ENCODE measurements around the gene LSM4. TPM values are rescaled to one million over a fixed set of nuclear protein-coding genes. Genes with fewer than 3 reads are reported as not detected.
A peak's percentile ranks its signal among the peaks of the same experiment; 100 is the strongest.

LSM4 gene
- total and polyA plus RNA-seq, 2 experiments from 2014 or later: 591 to 637 TPM

DNA sequence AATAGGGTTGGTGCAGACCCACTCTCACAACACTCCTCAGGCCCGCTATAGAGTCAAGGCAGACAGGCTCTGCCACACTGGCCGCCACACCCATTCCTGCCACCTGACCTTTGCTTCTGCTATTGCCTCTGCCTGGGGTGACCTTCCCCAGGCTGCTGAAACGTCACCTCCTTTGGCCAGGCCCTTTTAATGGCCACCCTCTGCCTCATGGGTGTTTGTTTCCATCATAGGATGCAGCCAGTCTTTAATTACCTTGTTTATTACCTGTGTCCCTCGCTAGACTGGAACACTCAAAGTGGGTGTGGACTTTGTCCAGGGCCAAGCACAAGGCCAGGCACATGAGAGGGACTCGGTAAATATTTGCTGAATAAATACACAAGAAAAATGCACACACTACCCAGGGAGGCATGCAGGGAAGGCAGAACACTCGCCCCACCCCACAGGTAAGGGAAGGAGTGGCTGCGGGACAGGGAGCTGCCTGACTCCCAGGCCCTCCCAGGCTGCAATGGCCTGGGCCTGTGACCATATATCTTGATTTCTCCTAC lies 3.2 kb downstream of the LSM4 start:
- peaks cover 60% of the 10 kb centered on the region for H3K79me2 ChIP-seq (replicated peaks; ENCODE audit: insufficient read depth)
- Mint-ChIP-seq H3K36me3 (ENCODE audit: low read depth) (peaks cover 43% of the 10 kb centered on the region), H3K4me3 (no peak overlapping the region), H3K27ac (peak overlapping the region; percentile 70; the same call in 1 of the 2 replicates), H3K4me1 (peaks cover 32% of the 10 kb centered on the region), H3K27me3 (ENCODE audit: insufficient read depth, low read depth, poor library complexity) (peaks cover 23% of the 10 kb centered on the region), H3K9me3 (no peaks in the 10 kb centered on the region)
- H3F3A ChIP-seq (replicated peaks; ENCODE audit: low read depth): peaks cover 38% of the 10 kb centered on the region; the same call in 1 of the 2 replicates
- no peak overlapping the region for H3K4me2 ChIP-seq
- H3K9me2 ChIP-seq (ENCODE audit: insufficient read depth): no peaks in the 10 kb centered on the region
- H2AFZ ChIP-seq: no peak overlapping the region
- H3K27me3 ChIP-seq (ENCODE audit: insufficient read depth): no peaks in the 10 kb centered on the region
- DNase-seq (ENCODE audit: low spot score) (no peak), ATAC-seq (no peak)
- 0 out of 2 replicates have a peak overlapping the region, but pooled peaks have one; percentile 63 for H3K27ac ChIP-seq (ENCODE audit: low read depth)
- peaks cover 17% of the 10 kb centered on the region for H4K20me1 ChIP-seq (replicated peaks; ENCODE audit: insufficient read depth)
- H3K4me3 ChIP-seq: no peak overlapping the region
- peaks cover 14% of the 10 kb centered on the region for H3K4me1 ChIP-seq (ENCODE audit: insufficient read depth)
- H3K36me3 ChIP-seq (ENCODE audit: insufficient read depth): no peaks in the 10 kb centered on the region; the same call in 1 of the 2 replicates
- TF ChIP-seq POLR2AphosphoS5 (IDR thresholded peaks at IDR 0.05; ENCODE audit: low read depth): 0 out of 2 replicates have a peak, but pooled peaks have one; percentile 10
- TF ChIP-seq, protein P1, sequence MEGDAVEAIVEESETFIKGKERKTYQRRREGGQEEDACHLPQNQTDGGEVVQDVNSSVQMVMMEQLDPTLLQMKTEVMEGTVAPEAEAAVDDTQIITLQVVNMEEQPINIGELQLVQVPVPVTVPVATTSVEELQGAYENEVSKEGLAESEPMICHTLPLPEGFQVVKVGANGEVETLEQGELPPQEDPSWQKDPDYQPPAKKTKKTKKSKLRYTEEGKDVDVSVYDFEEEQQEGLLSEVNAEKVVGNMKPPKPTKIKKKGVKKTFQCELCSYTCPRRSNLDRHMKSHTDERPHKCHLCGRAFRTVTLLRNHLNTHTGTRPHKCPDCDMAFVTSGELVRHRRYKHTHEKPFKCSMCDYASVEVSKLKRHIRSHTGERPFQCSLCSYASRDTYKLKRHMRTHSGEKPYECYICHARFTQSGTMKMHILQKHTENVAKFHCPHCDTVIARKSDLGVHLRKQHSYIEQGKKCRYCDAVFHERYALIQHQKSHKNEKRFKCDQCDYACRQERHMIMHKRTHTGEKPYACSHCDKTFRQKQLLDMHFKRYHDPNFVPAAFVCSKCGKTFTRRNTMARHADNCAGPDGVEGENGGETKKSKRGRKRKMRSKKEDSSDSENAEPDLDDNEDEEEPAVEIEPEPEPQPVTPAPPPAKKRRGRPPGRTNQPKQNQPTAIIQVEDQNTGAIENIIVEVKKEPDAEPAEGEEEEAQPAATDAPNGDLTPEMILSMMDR (conservative IDR thresholded peaks at IDR 0.05; ENCODE audit: low read depth in 2 of 2): no peak

- peaks cover 56% of the 10 kb centered on the region for H3K36me3 Mint-ChIP-seq (ENCODE audit: low read depth)
- Histone ChIP-seq H3K4me1 (ENCODE audit: insufficient read depth) (peaks cover 9% of the 10 kb centered on the region), H3F3A (replicated peaks; ENCODE audit: low read depth) (peaks cover 25% of the 10 kb centered on the region; the same call in 1 of the 2 replicates), H3K4me3 (no peak overlapping the region), H3K36me3 (ENCODE audit: insufficient read depth) (peaks cover 6% of the 10 kb centered on the region; the same call in 1 of the 2 replicates), H3K79me2 (replicated peaks; ENCODE audit: insufficient read depth) (peaks cover 60% of the 10 kb centered on the region), H3K27ac (ENCODE audit: low read depth) (peak overlapping the region; percentile 63; the same call in 1 of the 2 replicates), H4K20me1 (replicated peaks; ENCODE audit: insufficient read depth) (peaks cover 22% of the 10 kb centered on the region), H3K27me3 (ENCODE audit: insufficient read depth) (no peaks in the 10 kb centered on the region), H2AFZ (no peak overlapping the region), H3K4me2 (no peak overlapping the region), H3K9me2 (ENCODE audit: insufficient read depth) (no peaks in the 10 kb centered on the region)
- peaks cover 15% of the 10 kb centered on the region for H3K27me3 Mint-ChIP-seq (ENCODE audit: insufficient read depth, low read depth, poor library complexity)
- no peaks in the 10 kb centered on the region for H3K9me3 Mint-ChIP-seq
- peak overlapping the region; percentile 36; the same call in 1 of the 2 replicates for H3K27ac Mint-ChIP-seq
- H3K4me3 Mint-ChIP-seq: peak overlapping the region; percentile 27; the same call in 1 of the 3 replicates
- H3K4me1 Mint-ChIP-seq: peaks cover 22% of the 10 kb centered on the region
- ATAC-seq: no peak
- no peak for DNase-seq (ENCODE audit: low spot score)
- TF ChIP-seq, protein P2, sequence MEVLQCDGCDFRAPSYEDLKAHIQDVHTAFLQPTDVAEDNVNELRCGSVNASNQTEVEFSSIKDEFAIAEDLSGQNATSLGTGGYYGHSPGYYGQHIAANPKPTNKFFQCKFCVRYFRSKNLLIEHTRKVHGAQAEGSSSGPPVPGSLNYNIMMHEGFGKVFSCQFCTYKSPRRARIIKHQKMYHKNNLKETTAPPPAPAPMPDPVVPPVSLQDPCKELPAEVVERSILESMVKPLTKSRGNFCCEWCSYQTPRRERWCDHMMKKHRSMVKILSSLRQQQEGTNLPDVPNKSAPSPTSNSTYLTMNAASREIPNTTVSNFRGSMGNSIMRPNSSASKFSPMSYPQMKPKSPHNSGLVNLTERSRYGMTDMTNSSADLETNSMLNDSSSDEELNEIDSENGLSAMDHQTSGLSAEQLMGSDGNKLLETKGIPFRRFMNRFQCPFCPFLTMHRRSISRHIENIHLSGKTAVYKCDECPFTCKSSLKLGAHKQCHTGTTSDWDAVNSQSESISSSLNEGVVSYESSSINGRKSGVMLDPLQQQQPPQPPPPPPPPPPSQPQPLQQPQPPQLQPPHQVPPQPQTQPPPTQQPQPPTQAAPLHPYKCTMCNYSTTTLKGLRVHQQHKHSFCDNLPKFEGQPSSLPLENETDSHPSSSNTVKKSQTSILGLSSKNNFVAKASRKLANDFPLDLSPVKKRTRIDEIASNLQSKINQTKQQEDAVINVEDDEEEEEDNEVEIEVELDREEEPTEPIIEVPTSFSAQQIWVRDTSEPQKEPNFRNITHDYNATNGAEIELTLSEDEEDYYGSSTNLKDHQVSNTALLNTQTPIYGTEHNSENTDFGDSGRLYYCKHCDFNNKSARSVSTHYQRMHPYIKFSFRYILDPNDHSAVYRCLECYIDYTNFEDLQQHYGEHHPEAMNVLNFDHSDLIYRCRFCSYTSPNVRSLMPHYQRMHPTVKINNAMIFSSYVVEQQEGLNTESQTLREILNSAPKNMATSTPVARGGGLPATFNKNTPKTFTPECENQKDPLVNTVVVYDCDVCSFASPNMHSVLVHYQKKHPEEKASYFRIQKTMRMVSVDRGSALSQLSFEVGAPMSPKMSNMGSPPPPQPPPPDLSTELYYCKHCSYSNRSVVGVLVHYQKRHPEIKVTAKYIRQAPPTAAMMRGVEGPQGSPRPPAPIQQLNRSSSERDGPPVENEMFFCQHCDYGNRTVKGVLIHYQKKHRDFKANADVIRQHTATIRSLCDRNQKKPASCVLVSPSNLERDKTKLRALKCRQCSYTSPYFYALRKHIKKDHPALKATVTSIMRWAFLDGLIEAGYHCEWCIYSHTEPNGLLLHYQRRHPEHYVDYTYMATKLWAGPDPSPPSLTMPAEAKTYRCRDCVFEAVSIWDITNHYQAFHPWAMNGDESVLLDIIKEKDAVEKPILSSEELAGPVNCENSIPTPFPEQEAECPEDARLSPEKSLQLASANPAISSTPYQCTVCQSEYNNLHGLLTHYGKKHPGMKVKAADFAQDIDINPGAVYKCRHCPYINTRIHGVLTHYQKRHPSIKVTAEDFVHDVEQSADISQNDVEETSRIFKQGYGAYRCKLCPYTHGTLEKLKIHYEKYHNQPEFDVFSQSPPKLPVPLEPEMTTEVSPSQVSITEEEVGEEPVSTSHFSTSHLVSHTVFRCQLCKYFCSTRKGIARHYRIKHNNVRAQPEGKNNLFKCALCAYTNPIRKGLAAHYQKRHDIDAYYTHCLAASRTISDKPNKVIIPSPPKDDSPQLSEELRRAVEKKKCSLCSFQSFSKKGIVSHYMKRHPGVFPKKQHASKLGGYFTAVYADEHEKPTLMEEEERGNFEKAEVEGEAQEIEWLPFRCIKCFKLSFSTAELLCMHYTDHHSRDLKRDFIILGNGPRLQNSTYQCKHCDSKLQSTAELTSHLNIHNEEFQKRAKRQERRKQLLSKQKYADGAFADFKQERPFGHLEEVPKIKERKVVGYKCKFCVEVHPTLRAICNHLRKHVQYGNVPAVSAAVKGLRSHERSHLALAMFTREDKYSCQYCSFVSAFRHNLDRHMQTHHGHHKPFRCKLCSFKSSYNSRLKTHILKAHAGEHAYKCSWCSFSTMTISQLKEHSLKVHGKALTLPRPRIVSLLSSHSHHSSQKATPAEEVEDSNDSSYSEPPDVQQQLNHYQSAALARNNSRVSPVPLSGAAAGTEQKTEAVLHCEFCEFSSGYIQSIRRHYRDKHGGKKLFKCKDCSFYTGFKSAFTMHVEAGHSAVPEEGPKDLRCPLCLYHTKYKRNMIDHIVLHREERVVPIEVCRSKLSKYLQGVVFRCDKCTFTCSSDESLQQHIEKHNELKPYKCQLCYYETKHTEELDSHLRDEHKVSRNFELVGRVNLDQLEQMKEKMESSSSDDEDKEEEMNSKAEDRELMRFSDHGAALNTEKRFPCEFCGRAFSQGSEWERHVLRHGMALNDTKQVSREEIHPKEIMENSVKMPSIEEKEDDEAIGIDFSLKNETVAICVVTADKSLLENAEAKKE (CRISPR knock-in tag; IDR thresholded peaks at IDR 0.05): no peak
Observed at GRCh38 chr19:18317961-18318800, 4.7 kb downstream of the LSM4 start.

Data from GM23338 (cell line).